WTC11 (cell line): Measurements from ENCODE around the gene PABPN1L.

ENCODE experiments used
- PREB ChIP-seq: sonication (generic); formaldehyde crosslinking; IDR thresholded peaks from 2 replicates; pipeline ENCODE4 v1.8.1; 2022; ENCODE audit warnings: mild to moderate bottlenecking, missing genetic modification reagents, moderate library complexity, borderline replicate concordance
- TEAD4 ChIP-seq: sonication (generic); formaldehyde crosslinking; IDR thresholded peaks from 2 replicates; pipeline ENCODE4 v1.8.0; 2022; ENCODE audit warnings: mild to moderate bottlenecking, missing genetic modification reagents
- TF ChIP-seq, protein P1 (sequence below): sonication (generic); formaldehyde crosslinking; conservative IDR thresholded peaks from 2 replicates; pipeline ENCODE4 v1.8.1; 2022; ENCODE audit warnings: mild to moderate bottlenecking, missing genetic modification reagents
- TF ChIP-seq, protein P2 (sequence below): fragments of 200-600 bp; IDR thresholded peaks from 2 replicates; pipeline ENCODE4 v1.8.0; 2022; ENCODE audit warnings: antibody characterized with exemption
- TF ChIP-seq, protein P3 (sequence below): sonication (generic); formaldehyde crosslinking; conservative IDR thresholded peaks from 2 replicates; pipeline ENCODE4 v1.8.1; 2023; ENCODE audit warnings: mild to moderate bottlenecking, low read depth, missing genetic modification reagents, moderate library complexity

GRCh38 chr16:88855176-88855575 lies 11.3 kb downstream of the PABPN1L start:
- TF ChIP-seq, protein P1, sequence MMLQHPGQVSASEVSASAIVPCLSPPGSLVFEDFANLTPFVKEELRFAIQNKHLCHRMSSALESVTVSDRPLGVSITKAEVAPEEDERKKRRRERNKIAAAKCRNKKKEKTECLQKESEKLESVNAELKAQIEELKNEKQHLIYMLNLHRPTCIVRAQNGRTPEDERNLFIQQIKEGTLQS (CRISPR knock-in tag): no peak
- TF ChIP-seq, protein P2, sequence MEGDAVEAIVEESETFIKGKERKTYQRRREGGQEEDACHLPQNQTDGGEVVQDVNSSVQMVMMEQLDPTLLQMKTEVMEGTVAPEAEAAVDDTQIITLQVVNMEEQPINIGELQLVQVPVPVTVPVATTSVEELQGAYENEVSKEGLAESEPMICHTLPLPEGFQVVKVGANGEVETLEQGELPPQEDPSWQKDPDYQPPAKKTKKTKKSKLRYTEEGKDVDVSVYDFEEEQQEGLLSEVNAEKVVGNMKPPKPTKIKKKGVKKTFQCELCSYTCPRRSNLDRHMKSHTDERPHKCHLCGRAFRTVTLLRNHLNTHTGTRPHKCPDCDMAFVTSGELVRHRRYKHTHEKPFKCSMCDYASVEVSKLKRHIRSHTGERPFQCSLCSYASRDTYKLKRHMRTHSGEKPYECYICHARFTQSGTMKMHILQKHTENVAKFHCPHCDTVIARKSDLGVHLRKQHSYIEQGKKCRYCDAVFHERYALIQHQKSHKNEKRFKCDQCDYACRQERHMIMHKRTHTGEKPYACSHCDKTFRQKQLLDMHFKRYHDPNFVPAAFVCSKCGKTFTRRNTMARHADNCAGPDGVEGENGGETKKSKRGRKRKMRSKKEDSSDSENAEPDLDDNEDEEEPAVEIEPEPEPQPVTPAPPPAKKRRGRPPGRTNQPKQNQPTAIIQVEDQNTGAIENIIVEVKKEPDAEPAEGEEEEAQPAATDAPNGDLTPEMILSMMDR: no peak
- TF ChIP-seq, protein P3, sequence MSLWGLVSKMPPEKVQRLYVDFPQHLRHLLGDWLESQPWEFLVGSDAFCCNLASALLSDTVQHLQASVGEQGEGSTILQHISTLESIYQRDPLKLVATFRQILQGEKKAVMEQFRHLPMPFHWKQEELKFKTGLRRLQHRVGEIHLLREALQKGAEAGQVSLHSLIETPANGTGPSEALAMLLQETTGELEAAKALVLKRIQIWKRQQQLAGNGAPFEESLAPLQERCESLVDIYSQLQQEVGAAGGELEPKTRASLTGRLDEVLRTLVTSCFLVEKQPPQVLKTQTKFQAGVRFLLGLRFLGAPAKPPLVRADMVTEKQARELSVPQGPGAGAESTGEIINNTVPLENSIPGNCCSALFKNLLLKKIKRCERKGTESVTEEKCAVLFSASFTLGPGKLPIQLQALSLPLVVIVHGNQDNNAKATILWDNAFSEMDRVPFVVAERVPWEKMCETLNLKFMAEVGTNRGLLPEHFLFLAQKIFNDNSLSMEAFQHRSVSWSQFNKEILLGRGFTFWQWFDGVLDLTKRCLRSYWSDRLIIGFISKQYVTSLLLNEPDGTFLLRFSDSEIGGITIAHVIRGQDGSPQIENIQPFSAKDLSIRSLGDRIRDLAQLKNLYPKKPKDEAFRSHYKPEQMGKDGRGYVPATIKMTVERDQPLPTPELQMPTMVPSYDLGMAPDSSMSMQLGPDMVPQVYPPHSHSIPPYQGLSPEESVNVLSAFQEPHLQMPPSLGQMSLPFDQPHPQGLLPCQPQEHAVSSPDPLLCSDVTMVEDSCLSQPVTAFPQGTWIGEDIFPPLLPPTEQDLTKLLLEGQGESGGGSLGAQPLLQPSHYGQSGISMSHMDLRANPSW (CRISPR knock-in tag): no peak
- no peak for TF ChIP-seq TEAD4
- no peak for TF ChIP-seq PREB (CRISPR knock-in tag)
